GM18505 (cell line): ENCODE data around the gene MRPS34.
"Not testable (repeated sequence)": the region's sequence is repeated elsewhere in the genome, so short reads cannot be mapped to it uniquely, and the experiment has no call there.

ENCODE experiments used
- ATAC-seq: cut with Tn5 transposase; IDR thresholded peaks from one replicate; pipeline ENCODE4 v1.9.1; 2021; ENCODE audit not compliant: unreplicated experiment
- POLR2A ChIP-seq: IDR thresholded peaks from 4 replicates; pipeline ENCODE4 v1.6.1; 2011; ENCODE audit warnings: borderline replicate concordance; ENCODE audit not compliant: insufficient read depth, insufficient read length; ENCODE audit errors: extremely low read depth

The MRPS34 gene

DNA sequence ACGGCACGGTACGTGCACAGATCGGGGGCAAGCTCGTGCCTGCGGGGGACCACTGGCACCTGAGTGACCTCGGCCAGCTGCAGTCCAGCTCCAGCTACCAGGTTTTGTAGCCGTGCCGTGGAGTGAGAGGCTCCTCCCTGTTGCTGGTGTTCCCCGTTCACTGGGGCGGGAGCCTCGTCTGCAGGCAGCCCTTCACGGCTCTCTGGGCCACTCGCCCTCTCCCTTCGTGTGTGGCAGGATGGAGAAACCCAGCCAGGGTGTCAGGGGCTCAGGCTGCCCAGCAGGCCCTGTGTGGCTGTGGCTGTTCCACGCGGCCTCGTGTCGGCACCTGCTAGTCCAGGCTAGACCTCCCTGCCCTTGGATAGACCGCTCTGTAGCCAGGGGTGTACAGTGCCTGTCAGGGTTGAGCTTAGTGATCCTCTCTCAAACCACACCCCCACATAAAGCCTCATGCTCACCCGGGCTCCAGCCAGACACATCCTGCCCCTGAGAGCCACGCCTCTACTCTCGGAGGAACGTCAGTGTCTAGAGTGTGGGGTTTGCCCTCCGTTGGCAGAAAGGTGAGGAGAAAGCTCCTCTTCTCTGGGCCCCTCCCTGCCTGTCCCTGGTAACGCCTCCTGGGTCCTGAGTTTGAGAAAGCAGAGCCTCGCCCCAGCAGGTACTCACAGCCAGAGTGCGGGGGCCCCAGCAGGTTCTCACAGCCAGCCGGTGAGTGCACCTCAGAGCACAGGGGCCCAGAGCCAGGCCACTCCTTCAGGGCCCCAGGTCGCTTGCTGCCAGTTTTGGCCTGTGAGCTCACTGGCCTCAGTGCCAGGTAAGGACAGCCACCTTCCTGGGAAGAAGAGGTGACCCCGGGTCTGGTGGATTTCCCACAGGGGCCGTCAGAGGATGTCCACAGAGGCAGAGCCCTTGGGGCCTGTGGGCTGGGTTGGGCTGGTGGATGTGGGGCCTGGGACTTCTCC, 29.3 kb downstream of the MRPS34 start:
- ATAC-seq, result no peak

DNA sequence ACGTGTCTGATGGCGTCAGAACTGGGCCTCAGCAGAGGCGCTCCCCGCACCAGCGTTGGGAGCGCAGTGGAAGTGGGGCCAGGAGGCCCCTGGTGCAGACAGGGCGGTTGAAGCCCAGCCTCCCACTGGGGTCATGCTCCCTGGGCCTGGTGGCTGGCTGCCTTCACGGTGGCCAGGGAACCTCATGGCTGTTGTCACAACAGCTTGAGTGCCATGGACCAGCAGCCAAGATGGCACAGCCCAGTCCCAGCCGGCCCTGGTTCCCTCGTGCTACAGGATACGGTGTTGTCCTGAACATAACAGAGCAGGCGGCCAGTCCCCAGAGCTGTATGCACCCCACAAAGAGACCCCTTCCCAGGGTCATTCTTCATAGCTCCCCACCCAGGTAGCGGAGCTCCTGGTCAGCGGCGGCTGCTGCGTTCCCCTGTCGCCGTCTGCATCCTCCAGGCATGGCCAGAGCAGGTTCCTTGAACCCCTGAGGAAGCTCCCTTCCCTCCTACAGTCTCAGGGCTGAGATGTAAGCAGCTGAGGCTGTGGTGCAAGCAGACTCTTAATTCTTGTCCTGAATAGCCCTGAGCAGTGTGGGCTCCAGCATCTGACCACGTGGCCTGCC, 31.3 kb downstream of the MRPS34 start:
- ATAC-seq, result no peak
- no peak for TF ChIP-seq POLR2A

More for the DNA sequence above, 29.3 kb downstream of the MRPS34 start:
- no peak for TF ChIP-seq POLR2A

DNA sequence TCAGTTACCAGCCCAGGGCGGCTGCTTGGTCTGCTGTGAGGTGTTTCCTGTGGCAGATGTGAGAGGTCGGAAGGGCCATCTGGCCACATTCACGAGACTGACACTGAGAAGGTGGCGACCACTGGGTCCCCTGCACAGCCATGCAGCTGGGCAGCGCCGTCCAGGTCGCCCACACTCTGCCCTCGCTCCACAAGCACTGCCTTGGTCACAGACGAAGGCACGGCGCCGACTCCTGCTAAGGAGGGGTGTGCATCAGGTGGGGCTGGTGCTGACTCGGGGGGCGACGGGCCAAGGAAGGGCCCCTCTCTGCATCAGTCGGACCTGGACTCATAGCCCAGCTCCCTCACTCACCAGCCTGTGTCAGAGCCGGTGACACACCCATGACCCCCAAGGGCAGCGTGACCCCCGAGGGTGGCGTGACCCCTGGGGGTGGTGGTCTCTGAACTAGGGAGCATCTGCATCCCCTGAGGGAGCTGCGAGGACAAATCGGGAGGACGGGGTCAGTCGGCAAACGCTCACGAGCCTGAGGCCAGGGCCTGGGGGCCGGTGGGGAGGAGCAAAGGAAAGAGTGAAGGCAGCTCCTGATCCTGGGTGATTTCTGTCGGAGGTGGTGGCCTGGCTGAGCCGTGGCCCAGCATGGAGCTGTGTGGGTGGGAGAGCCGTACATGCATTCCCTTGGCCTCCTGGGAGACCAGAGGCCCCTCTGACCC, 32.0 kb downstream of the MRPS34 start:
- no peak for TF ChIP-seq POLR2A
- no peak for ATAC-seq

DNA sequence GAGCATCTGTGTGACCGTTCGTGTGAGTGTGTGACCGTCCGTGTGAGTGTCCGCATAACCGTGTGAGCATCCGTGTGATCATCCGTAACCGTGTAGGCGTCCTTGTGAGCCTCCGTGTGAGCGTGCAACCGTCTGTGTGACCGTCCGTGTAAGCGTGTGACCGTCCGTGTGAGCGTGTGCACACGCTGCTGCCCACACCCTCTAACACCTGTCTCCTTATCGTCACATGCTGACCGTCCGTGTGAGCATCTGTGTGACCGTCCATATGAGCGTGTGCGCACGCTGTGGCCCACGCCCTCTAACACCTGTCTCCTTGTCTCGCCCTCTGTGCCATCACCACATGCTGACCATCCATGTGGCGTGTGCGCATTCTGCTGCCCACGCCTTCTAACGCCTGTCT, 32.7 kb downstream of the MRPS34 start:
- TF ChIP-seq POLR2A, result no peak
- ATAC-seq, result no peak

DNA sequence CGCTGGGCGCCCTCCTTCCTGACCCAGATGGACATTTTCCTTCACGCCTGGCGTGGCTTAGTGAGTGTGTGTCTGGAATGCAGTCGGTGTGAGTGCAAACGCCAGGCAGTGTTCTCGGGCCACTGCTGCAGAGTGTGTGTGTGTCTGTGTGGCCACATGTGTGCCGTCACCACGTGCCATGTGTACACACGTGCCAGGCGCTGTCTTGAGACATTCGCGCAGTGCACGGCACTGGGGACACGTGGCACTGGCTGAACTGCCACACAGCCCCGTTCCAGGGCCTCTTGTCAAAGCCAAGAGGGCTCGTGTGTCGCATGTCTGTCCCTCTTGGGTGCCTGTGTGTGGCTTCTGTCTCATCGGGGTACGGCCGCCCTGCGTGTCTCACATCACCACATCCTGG, 38.1 kb downstream of the MRPS34 start:
- no peak for ATAC-seq
- no peak for TF ChIP-seq POLR2A

DNA sequence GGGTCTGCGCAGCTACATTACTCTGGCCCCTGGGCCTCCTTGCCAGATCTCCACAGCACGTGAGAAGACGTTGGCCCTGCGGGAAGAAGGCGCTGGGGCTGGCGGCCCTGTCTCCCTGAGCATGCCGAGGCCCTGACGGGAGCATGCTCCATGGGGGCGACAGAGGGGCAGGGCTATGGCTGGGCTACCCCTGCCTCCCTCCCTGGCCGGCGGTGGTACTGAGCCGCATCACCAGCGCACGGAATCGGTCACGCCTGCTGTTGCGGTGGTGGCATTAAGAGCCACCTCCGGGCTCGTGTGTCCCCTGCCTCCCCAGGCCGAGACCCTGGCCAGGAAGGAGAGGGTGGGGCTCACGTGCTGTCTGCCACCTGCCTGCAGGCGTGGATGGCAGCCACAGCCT, 38.8 kb downstream of the MRPS34 start:
- ATAC-seq, result no peak
- TF ChIP-seq POLR2A, result no peak

DNA sequence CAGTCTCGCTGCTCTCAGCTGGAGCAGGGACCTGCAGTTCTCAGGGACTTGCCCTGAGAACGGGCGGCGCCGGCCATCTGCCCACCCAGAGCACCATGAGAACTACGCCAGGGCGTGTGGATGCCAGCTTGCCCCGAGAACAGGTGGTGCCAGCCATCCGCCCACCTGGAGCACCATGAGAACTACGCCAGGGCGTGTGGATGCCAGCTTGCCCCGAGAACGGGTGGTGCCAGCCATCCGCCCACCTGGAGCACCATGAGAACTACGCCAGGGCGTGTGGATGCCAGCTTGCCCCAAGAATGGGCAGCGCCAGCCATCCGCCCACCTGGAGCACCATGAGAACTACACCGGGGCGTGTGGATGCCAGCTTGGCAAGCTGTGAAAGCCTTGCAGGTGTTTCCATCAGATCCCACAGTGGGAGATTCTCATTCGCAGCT, 40.4 kb downstream of the MRPS34 start:
- ATAC-seq, result not testable (repeated sequence)

DNA sequence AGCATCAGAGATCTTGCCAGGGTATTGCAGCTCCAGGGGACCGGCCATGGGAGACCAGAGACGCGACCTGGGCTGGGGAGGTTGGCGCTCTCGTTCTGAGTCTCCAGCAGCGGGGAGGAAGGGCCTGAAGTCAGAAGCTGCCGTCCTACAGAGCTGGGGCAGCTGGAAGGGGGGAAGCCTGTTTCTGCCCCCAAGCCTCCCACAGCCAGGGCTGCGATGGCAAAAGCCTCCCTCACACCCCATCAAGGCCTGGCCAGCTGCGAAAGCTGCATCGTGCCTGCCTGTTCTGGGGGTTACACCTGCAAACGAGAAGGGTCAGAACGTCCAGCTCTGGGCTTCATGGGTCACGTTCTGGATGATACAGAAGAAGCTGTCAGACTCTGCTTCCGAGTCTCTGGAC, 40.9 kb downstream of the MRPS34 start:
- TF ChIP-seq POLR2A, result no peak
- ATAC-seq, result no peak

DNA sequence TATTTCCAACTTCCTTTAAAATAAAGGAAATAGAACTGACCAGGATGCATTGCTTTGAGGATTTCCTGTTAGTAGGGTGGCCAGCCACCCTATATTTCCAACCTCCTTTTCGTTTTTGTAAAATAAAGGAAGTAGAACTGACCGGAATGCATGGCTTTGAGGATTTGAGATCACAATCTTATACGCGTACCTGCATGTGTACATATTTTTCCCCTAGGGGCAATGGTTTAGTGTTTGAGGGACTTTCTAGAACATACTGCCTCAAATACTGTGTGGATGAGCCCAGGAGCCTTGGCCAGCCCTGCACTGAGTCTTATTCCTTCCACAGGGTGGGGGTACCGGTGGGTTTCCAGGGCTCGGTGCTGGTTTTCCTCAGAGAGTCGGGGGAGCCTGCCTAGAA, 41.3 kb downstream of the MRPS34 start:
- no peak for TF ChIP-seq POLR2A
- no peak for ATAC-seq

DNA sequence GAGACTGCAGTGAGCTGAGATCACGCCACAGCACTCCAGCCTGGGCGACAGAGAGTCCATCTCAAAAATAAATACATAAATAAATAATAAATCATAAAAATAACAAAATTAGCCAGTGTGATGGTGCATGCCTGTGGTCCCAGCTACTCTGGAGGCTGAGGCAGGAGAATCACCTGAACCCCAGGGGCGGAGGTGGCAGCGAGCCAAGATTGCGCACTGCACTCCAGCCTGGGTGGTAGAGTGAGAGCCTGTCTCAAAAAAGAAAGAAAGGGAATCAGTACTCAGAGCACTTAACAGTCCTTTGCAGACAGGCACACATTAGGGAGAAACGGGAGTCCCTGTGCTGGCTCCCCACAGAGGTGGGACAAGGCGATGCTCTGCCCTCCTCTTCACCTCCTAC, 41.9 kb downstream of the MRPS34 start:
- ATAC-seq, result no peak
- no peak for TF ChIP-seq POLR2A

DNA sequence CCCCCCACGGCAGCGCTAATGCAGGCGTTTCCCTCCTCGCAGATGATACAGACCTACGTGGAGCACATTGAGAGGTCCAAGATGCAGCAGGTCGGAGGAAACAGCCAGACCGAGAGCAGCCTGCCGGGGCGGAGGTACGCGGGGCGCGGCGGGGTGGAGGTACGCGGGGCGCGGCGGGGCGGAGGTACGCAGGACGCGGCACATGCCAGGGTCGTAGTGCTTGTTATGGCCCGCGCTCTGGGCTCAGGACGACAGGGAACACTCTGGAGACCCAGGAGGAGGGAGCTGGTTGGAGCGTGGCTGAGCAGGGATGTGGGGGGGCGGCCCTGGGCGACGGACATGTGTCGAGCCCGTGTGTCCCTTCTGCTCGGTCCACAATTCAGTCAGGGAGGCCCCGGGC, 43.5 kb downstream of the MRPS34 start:
- ATAC-seq, result no peak
- TF ChIP-seq POLR2A, result no peak

DNA sequence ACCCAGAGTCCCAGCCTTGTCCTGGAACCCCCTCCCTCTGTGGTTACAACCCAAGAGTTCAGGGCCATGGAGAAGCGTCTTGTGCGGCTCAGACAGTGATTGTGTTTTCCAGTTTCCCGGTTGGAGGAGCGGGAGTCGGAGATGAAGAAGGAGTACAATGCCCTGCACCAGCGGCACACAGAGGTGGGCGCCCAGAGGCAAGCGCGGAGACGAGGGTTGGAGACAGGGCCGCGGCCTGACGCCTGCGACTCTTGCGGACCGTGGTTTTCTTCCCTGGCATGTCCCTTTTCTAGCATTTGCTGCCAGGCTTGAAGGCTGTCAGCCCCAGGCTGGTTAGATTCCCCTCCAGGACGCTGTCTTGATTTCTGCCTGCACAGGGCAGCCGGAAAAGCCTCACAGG, 43.9 kb downstream of the MRPS34 start:
- no peak for ATAC-seq
- TF ChIP-seq POLR2A, result no peak

DNA sequence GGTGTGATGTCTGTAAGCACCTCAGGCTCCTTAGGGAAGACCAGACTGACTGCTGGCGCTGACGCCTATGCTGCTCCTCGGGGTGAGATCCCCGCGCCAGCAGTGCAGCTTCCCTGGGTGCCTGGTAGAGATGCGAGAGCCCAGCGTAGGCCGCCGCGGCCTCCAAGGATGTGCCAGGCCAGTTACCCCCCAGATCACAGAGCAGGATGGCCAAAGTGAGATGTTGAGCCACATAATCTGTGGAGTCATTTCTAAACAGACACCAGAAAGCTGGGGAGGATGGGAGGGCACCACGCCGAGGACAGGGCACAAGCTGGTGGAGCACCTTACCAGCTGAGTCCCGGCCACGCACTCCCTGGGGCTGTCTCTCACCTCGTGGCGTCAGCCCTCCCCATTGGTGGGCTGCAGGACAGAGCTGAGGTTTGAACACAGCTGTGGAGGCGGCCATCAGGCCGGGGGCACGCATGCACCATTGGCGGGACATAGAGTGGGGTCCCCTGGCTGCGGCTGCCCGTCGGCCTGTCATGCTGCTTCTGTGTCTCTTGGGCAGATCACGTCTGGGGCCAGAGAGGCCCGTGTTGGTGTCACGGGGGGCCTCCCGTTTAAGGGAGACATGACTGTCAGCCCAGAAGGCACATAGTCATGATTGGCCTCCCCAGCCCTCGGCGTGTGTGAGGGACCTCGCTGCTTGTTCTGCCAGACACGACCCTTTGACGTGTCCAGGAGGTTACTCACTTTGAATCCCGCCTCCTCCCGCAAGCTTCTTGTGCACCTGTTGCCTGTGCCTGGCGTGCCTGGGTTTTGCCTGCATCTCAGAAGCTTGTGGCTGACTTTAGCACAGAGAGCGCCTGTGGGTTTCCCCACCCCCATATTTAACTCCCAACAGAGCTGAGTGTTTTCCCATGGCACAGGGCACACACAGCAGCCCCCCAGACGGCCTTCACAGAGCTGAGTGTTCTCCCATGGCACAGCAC, 45.0 kb downstream of the MRPS34 start:
- no peak for ATAC-seq
- no peak for TF ChIP-seq POLR2A
